Endothelial cell of umbilical vein (primary cell): ENCODE results near the gene MST1. TPM values are rescaled to one million over a fixed set of nuclear protein-coding genes. Genes with fewer than 3 reads are reported as not detected.

Experiments
- BruUV-seq: library from RNA; stranded (reverse); fragments of 400-500 nt; replicated peaks from 2 replicates; lab custom pipeline; 2021; lab: Mats Ljungman, UMichigan
- CTCF ChIA-PET: fragments of 300-600, 350-600 bp; sonication (Branson Sonifier 250); formaldehyde crosslinking; loops from one replicate; lab custom pipeline; 2021; ENCODE audit warnings: antibody characterized with exemption, inconsistent platforms; lab: Charles Lee
- POLR2A ChIA-PET: fragments of 300-600, 350-600 bp; sonication (Branson Sonifier 250); formaldehyde crosslinking; loops from one replicate; lab custom pipeline; 2021; ENCODE audit warnings: antibody characterized with exemption, inconsistent platforms; lab: Charles Lee
- DNase-seq: peaks from one replicate; pipeline ENCODE4 v3.0.0-alpha.2; 2011; ENCODE audit warnings: low read depth, low spot score
- FAIRE-seq: peaks from 2 replicates; lab custom pipeline; 2011; peaks lifted over from hg19 to GRCh38; lab: Jason Lieb, UNC
- H2AFZ ChIP-seq: 2 replicates; pipeline ENCODE4 v1.6.0; 2012; ENCODE audit warnings: low read depth, low read length, control low read depth, inconsistent platforms
- H3K27ac ChIP-seq: 2 replicates; pipeline ENCODE4 v1.5.1; 2011; ENCODE audit warnings: low read depth, mild to moderate bottlenecking, control low read depth, low read length, moderate library complexity; ENCODE audit not compliant: insufficient read depth
- H3K27me3 ChIP-seq, 2 experiments: 2 replicates each; pipeline versions ENCODE4 v1.6.0 to v1.6.1; 2011; ENCODE audit warnings: low read length in 2 of 2, mixed read lengths in 1 of 2; ENCODE audit not compliant: control insufficient read depth in 2 of 2, insufficient read depth in 2 of 2
- H3K36me3 ChIP-seq, 2 experiments: 2 replicates in 1 of 2; 3 replicates in 1 of 2; pipeline ENCODE4 v1.5.1; 2011; ENCODE audit warnings: low read length in 2 of 2, mild to moderate bottlenecking in 1 of 2, moderate library complexity in 1 of 2; ENCODE audit not compliant: control insufficient read depth in 2 of 2, insufficient read depth in 2 of 2; ENCODE audit errors: extremely low read depth in 1 of 2
- H3K4me1 ChIP-seq: 3 replicates; pipeline ENCODE4 v1.5.1; 2011; ENCODE audit warnings: mild to moderate bottlenecking, low read length; ENCODE audit not compliant: control insufficient read depth, insufficient read depth; ENCODE audit errors: extremely low read depth
- H3K4me2 ChIP-seq: 2 replicates; pipeline ENCODE4 v1.6.1; 2011; ENCODE audit warnings: low read length, control low read depth, mixed read lengths; ENCODE audit not compliant: insufficient read depth
- H3K4me3 ChIP-seq, 3 experiments: fragments of 200-600 bp in 1 of 3; sonication (generic), shearing (Covaris generic) in 1 of 3; replicated peaks in 1 of 3; 2 replicates each; pipeline ENCODE4 v1.5.1; 2011 to 2016; ENCODE audit warnings: control low read depth in 3 of 3, low read length in 3 of 3, mild to moderate bottlenecking in 2 of 3, inconsistent platforms in 1 of 3, low read depth in 1 of 3, moderate library complexity in 1 of 3; ENCODE audit not compliant: insufficient read depth in 1 of 3
- H3K79me2 ChIP-seq: 2 replicates; pipeline ENCODE4 v1.6.0; 2012; ENCODE audit warnings: low read length, inconsistent platforms; ENCODE audit not compliant: control insufficient read depth, insufficient read depth
- H3K9ac ChIP-seq: replicated peaks from 2 replicates; pipeline ENCODE3; 2011; ENCODE audit warnings: low read length, control low read depth; ENCODE audit not compliant: insufficient read depth; ENCODE audit errors: extremely low read depth
- H3K9me1 ChIP-seq: replicated peaks from 3 replicates; pipeline ENCODE4 v1.6.0; 2011; ENCODE audit warnings: mild to moderate bottlenecking, low read length; ENCODE audit not compliant: control insufficient read depth, insufficient read depth; ENCODE audit errors: extremely low read depth
- H3K9me3 ChIP-seq: replicated peaks from 2 replicates; pipeline ENCODE4 v1.5.1; 2012; ENCODE audit warnings: low read length, inconsistent platforms; ENCODE audit not compliant: control insufficient read depth, insufficient read depth
- H4K20me1 ChIP-seq: replicated peaks from 2 replicates; pipeline ENCODE3; 2011; ENCODE audit warnings: mild to moderate bottlenecking, low read length; ENCODE audit not compliant: control insufficient read depth, insufficient read depth; ENCODE audit errors: extremely low read depth
- CTCF ChIP-seq, 2 donors: IDR thresholded peaks; 1 replicate in 1 of 2; 2 replicates in 1 of 2; pipeline ENCODE4 v1.5.1; 2011; ENCODE audit warnings: low read length in 2 of 2, mild to moderate bottlenecking in 2 of 2, moderate library complexity in 2 of 2, control low read depth in 1 of 2, inconsistent platforms in 1 of 2, low read depth in 1 of 2; ENCODE audit not compliant: insufficient read depth in 1 of 2; ENCODE audit errors: extremely low read depth in 1 of 2
- EZH2 ChIP-seq: IDR thresholded peaks from 2 replicates; pipeline ENCODE4 v1.6.1; 2012; ENCODE audit warnings: borderline replicate concordance, low read depth, mild to moderate bottlenecking, moderate library complexity, low read length, inconsistent platforms; ENCODE audit not compliant: severe bottlenecking
- FOS ChIP-seq: IDR thresholded peaks from 2 replicates; pipeline ENCODE4 v1.6.1; 2011; ENCODE audit warnings: mild to moderate bottlenecking, low read length, moderate library complexity, borderline replicate concordance; ENCODE audit not compliant: insufficient read depth
- GATA2 ChIP-seq: IDR thresholded peaks from 2 replicates; pipeline ENCODE4 v1.7.0; 2011; ENCODE audit warnings: low read depth, mild to moderate bottlenecking, moderate library complexity, mixed read lengths, low read length; ENCODE audit not compliant: insufficient read length, insufficient read depth
- JUN ChIP-seq: IDR thresholded peaks from 2 replicates; pipeline ENCODE4 v1.6.1; 2011; ENCODE audit warnings: borderline replicate concordance, low read depth; ENCODE audit not compliant: insufficient read length, insufficient read depth
- MAX ChIP-seq: IDR thresholded peaks from 2 replicates; pipeline ENCODE4 v1.6.1; 2011; ENCODE audit not compliant: insufficient read depth, insufficient read length
- MYC ChIP-seq: IDR thresholded peaks from one replicate; pipeline ENCODE4 v1.6.1; 2011; ENCODE audit warnings: mild to moderate bottlenecking, low read depth, low read length
- POLR2A ChIP-seq: IDR thresholded peaks from 2 replicates; pipeline ENCODE4 v1.6.1; 2012; ENCODE audit warnings: low read depth, mild to moderate bottlenecking, control low read depth, low read length
- POLR2AphosphoS5 ChIP-seq: IDR thresholded peaks from 2 replicates; pipeline ENCODE4 v1.6.1; 2012; ENCODE audit warnings: low read depth, mild to moderate bottlenecking, control low read depth, low read length, moderate library complexity; ENCODE audit not compliant: insufficient read depth
- dilution Hi-C: fragments of 300-500 bp; cut with MboI; formaldehyde crosslinking; loops from one replicate; pipeline ENCODE4 v1.15.0; 2019; ENCODE audit warnings: low sequenced_read_pairs; ENCODE audit not compliant: extremely low pct_ligation_motif_present
- intact Hi-C: fragments of 100-400 bp; cut with micrococcal nuclease; formaldehyde crosslinking; loops from one replicate; pipeline ENCODE4 v1.10.0; 2022
- polyA plus RNA-seq, 4 experiments: library from polyadenylated mRNA; depleted of rRNA in 3 of 4; stranded (reverse) in 3 of 4; unstranded in 1 of 4; fragments of >200 nt; gene quantifications; 2 replicates each; pipeline versions ENCODE4 v1.2.1 to v1.2.3, GENCODE V29; 2011 to 2012; ENCODE audit warnings: missing spikeins in 1 of 4
- total RNA-seq: library from RNA; stranded (reverse); gene quantifications from 2 replicates; pipeline ENCODE4 v1.2.3, GENCODE V29; 2021

Gene MST1
- total and polyA plus RNA-seq, 2 donors (not counting 3 experiments of a cell fraction or from before 2014, with no cell fraction given): 6.1 to 17.5 TPM

GRCh38 chr3:49717211-49717958 lies 28.1 kb upstream of the MST1 start:
- H3K27me3 ChIP-seq: no peaks in the 10 kb centered on the region
- no peaks in the 10 kb centered on the region for H3K9me1 ChIP-seq
- H3K9me3 ChIP-seq: no peaks in the 10 kb centered on the region
- peaks cover 3 to 17% of the 10 kb centered on the region in 2 experiments for H3K36me3 ChIP-seq
- dilution Hi-C loops: no loop called here
- ChIA-PET POLR2A (no interaction called here), CTCF (interaction anchor here (1.0 to 1.9 kb wide), 4 partner anchors 9 to 124 kb away, joined by 4 to 8 read pairs (median 6); no protein-coding TSS in a partner anchor)
- no TSS peak for BruUV-seq
- H3K4me3 ChIP-seq: no peak overlapping the region
- DNase-seq: no peak
- no peaks in the 10 kb centered on the region for H4K20me1 ChIP-seq
- H3K79me2 ChIP-seq: peaks cover under 1% of the 10 kb centered on the region
- intact Hi-C loops: no loop called here
- no peak for FAIRE-seq
- H3K27ac ChIP-seq: no peak overlapping the region
- no peak overlapping the region for H3K9ac ChIP-seq
- peaks cover 7% of the 10 kb centered on the region for H3K4me1 ChIP-seq
- H3K4me2 ChIP-seq: no peak overlapping the region
- TF ChIP-seq EZH2 (no peak), POLR2AphosphoS5 (no peak), FOS (no peak), CTCF (IDR thresholded peaks at IDR 0.05; ENCODE audit: extremely low read depth in 1 of 2, insufficient read depth in 1 of 2, low read depth in 1 of 2, low read length in 2 of 2) (no peak), MAX (no peak), JUN (no peak), MYC (no peak), POLR2A (no peak), GATA2 (no peak)
- no peak overlapping the region for H2AFZ ChIP-seq
